GM13977 (cell line): Measurements from ENCODE around the gene ATPAF1.

Experiments
- DNase-seq: peaks from one replicate; pipeline ENCODE4 v3.0.0; 2012; ENCODE audit warnings: low spot score
- in situ Hi-C: fragments of 300-500 bp; cut with MboI; formaldehyde crosslinking; loops from one replicate; pipeline ENCODE4 v1.12.0; 2022; ENCODE audit warnings: low sequenced_read_pairs, low pct_unique_long_range_greater_than_20kb, mixed read lengths, inconsistent platforms; ENCODE audit not compliant: unreplicated experiment
- TF ChIP-seq, protein P1 (sequence below): IDR thresholded peaks from 2 replicates; pipeline ENCODE4 v1.5.1; 2012; ENCODE audit warnings: mild to moderate bottlenecking, control low read depth; ENCODE audit not compliant: insufficient read depth; ENCODE audit errors: extremely low read depth, missing control alignments

Gene ATPAF1

DNA sequence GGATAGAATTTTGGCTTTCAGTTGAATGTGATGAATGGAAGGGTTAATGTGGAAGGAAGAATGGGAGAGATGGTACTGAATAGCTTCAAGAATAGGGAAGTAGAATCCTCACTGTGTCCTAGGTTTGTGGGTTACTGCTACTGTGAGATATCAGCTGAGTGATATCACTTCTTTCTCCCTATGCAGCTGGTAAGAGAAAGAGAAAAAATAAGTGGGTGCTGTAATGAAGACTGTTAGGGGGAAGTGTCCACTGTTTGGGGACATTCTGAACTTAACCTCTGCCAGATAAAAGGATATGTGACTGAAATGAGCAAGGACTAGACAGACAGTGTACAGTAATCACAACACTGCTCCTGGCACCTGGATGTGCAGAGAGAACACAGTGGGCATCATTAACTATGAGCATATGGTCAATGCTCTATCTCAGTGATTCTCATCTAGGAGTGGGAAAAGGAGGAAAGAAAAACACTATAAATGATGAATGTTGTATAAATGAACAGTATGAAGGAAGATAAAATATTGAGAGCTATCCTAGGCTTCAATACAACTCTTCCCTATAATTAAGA lies 26.0 kb downstream of the ATPAF1 start:
- DNase-seq = no peak
- TF ChIP-seq, protein P1, sequence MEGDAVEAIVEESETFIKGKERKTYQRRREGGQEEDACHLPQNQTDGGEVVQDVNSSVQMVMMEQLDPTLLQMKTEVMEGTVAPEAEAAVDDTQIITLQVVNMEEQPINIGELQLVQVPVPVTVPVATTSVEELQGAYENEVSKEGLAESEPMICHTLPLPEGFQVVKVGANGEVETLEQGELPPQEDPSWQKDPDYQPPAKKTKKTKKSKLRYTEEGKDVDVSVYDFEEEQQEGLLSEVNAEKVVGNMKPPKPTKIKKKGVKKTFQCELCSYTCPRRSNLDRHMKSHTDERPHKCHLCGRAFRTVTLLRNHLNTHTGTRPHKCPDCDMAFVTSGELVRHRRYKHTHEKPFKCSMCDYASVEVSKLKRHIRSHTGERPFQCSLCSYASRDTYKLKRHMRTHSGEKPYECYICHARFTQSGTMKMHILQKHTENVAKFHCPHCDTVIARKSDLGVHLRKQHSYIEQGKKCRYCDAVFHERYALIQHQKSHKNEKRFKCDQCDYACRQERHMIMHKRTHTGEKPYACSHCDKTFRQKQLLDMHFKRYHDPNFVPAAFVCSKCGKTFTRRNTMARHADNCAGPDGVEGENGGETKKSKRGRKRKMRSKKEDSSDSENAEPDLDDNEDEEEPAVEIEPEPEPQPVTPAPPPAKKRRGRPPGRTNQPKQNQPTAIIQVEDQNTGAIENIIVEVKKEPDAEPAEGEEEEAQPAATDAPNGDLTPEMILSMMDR = no peak
- in situ Hi-C loops = no loop called here

GRCh38 chr1:46639547-46639946 lies 28.6 kb downstream of the ATPAF1 start:
- in situ Hi-C loops = no loop called here
- DNase-seq = no peak

DNA sequence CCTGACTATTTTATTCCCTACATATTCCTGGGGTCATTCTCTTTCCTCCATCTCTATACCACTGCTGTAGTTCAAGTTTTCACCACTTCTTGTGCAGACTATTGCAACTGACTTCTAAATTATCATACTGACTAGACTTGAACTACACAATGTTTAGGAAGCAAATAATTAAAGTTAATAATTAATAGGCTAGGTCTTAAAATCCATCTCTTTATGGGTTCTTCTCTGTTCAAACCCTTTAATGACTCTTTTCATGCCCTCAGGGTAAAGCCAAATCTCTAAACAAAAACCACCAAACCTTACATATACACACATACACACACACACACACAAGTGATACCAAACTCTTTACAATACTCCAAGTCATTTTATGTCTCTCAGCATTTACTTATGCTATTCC lies 29.2 kb downstream of the ATPAF1 start:
- no peak for DNase-seq
- TF ChIP-seq, protein P1 = no peak
- in situ Hi-C loops = no loop called here

More at GRCh38 chr1:46639547-46639946, 28.6 kb downstream of the ATPAF1 start:
- TF ChIP-seq, protein P1 = no peak

DNA sequence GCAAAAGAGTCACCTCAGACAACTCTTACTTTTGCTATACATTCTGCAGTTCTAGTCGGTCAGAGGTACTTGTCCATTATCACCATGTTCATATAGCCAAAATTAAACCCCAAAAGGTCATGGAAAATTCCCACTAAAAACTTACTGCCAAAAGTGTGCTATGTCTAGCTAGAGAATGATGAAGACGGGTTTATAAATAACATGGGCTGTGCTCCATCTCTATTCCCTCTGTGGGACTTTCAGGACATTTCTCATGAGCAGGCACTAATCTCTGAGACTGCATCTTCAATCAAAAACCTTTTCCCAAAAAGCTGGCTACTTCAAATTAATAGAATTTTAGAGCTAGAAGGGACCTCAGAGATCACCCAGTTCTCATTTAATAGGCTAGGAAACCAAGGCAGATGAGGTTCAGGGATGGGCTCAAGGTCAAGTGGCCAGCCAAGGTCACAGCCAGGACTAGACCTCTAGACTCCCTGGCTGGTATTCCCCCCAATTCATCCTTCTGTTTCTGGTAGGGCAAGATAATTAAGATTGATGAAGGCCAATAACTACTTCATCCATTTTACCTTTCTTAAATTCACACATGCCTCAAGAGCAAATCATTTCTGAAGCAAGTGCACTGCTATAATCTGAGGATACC lies 30.6 kb downstream of the ATPAF1 start:
- DNase-seq = no peak
- in situ Hi-C loops = no loop called here

DNA sequence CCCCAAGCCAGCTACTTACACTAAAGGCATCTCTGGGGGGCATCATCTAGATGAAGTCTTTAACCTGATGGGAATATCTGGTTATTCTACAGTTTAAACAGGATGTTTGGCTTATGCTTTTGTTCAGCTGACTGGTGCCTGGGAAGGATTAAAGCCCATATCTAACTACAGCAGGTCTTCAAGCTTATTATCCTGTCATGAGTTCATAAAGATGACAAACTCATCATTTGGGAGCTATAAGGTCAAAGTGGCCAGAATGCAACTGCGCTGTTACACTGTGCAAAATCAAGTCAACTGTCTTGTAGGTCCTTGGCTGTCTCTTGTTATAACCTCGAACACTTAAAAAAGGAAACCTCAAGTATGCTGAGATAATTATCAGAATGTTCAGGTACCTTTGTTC lies 33.0 kb downstream of the ATPAF1 start:
- no peak for DNase-seq
- TF ChIP-seq, protein P1 = no peak
- in situ Hi-C loops = no loop called here

More for the DNA sequence above, 30.6 kb downstream of the ATPAF1 start:
- TF ChIP-seq, protein P1 = no peak

- TF ChIP-seq, protein P1 = no peak
- DNase-seq = no peak
- in situ Hi-C loops = no loop called here
Observed at GRCh38 chr1:46630719-46631118, 37.4 kb downstream of the ATPAF1 start.
